ENCODE data around the gene ZSWIM5.
"Not testable (repeated sequence)": the region's sequence is repeated elsewhere in the genome, so short reads cannot be mapped to it uniquely, and the experiment has no call there.

Gene ZSWIM5

DNA sequence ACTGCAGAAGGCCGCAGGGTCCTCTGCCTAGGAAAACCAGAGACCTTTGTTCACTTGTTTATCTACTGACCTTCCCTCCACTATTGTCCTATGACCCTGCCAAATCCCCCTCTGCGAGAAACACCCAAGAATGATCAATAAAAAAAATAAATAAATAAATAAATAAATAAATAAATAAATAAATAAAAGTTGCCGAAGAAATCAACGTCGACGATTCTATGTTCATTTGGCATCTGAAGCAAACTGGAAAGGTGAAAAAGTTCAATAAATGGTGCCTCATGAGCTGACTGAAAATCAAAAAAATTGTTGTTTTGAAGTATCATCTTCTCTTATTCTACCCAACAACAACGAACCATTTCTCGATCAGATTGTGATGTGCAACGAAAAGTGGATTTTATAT, 17.3 kb upstream of the ZSWIM5 start:
- not testable (repeated sequence) for H3K27ac ChIP-seq (ENCODE audit: low read depth, low read length); H3K14ac ChIP-seq (ENCODE audit: low read length); H2AFZ ChIP-seq (ENCODE audit: insufficient read depth, low read length, poor library complexity); H2BK12ac ChIP-seq (ENCODE audit: low read length); H3K79me2 ChIP-seq (ENCODE audit: control insufficient read depth, insufficient read depth, low read length, poor library complexity); H2BK5ac ChIP-seq (ENCODE audit: low read depth, low read length, poor library complexity); DNase-seq; H3K4me1 ChIP-seq (ENCODE audit: control insufficient read depth in 1 of 2, insufficient read depth in 2 of 2, low read length in 2 of 2); H4K91ac ChIP-seq (ENCODE audit: low read depth, low read length); H3K27me3 ChIP-seq (ENCODE audit: insufficient read depth, low read length); H3K4me3 ChIP-seq (ENCODE audit: low read depth, low read length); H3K18ac ChIP-seq (ENCODE audit: low read length); H3K9me3 ChIP-seq (ENCODE audit: insufficient read depth, low read depth, low read length); H3K79me1 ChIP-seq (ENCODE audit: low read length); H3K36me3 ChIP-seq (ENCODE audit: control insufficient read depth in 1 of 2, insufficient read depth in 2 of 2, low read length in 2 of 2); H2BK120ac ChIP-seq (ENCODE audit: insufficient read depth, low read length, poor library complexity); H3K4me2 ChIP-seq (ENCODE audit: low read length); H4K12ac ChIP-seq (ENCODE audit: low read depth, low read length); H4K8ac ChIP-seq (ENCODE audit: low read depth, low read length); H3K4ac ChIP-seq (ENCODE audit: low read depth, low read length); H3K23ac ChIP-seq (ENCODE audit: low read length); H2AK5ac ChIP-seq (ENCODE audit: low read length); H3K9ac ChIP-seq (ENCODE audit: low read length)
- WGBS (ENCODE audit: extremely low coverage, insufficient coverage, insufficient read length): no CpG with 5 or more reads among the region's 9 CpGs

DNA sequence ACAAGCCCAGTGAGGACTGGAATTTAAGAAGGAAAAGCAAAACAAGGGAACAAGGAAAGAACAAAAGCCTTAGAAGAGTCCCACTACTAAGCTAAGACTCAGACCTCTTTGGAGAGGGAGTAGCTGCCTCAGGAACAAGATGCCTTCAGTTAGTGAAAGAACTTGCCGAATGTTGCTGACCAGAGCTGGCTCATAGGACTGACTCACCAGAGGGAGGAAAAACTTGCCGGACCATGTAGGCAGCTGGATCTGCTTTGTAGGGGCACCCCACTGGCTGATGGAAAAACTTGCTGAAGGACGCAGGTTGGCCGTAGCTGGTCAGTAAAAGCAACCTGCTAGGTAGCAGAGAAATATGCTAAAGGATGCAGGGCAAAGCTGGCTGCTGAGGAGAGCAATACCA, 15.3 kb upstream of the ZSWIM5 start:
- H3K4me2 ChIP-seq (ENCODE audit: low read length): no peak overlapping the region
- no peak overlapping the region for H2BK5ac ChIP-seq (ENCODE audit: low read depth, low read length, poor library complexity)
- H3K14ac ChIP-seq (ENCODE audit: low read length): no peak overlapping the region
- H3K4ac ChIP-seq (ENCODE audit: low read depth, low read length): no peak overlapping the region
- H3K23ac ChIP-seq (ENCODE audit: low read length): no peak overlapping the region
- no peak overlapping the region for H4K12ac ChIP-seq (ENCODE audit: low read depth, low read length)
- H3K4me1 ChIP-seq (ENCODE audit: control insufficient read depth in 1 of 2, insufficient read depth in 2 of 2, low read length in 2 of 2): no peaks in the 10 kb centered on the region
- no peak overlapping the region for H4K8ac ChIP-seq (ENCODE audit: low read depth, low read length)
- WGBS (ENCODE audit: extremely low coverage, insufficient coverage, insufficient read length): no CpG with 5 or more reads among the region's 4 CpGs
- no peak overlapping the region for H3K4me3 ChIP-seq (ENCODE audit: low read depth, low read length)
- no peak overlapping the region for H2AFZ ChIP-seq (ENCODE audit: insufficient read depth, low read length, poor library complexity)
- no peak overlapping the region for H2BK120ac ChIP-seq (ENCODE audit: insufficient read depth, low read length, poor library complexity)
- H2BK12ac ChIP-seq (ENCODE audit: low read length): no peak overlapping the region
- no peak overlapping the region for H3K18ac ChIP-seq (ENCODE audit: low read length)
- no peak overlapping the region for H4K91ac ChIP-seq (ENCODE audit: low read depth, low read length)
- H3K79me1 ChIP-seq (ENCODE audit: low read length): no peaks in the 10 kb centered on the region
- DNase-seq: peak in 1 of 2 donors; percentile 5
- no peaks in the 10 kb centered on the region for H3K27me3 ChIP-seq (ENCODE audit: insufficient read depth, low read length)
- H3K9ac ChIP-seq (ENCODE audit: low read length): no peak overlapping the region
- H3K9me3 ChIP-seq (ENCODE audit: insufficient read depth, low read depth, low read length): no peaks in the 10 kb centered on the region
- no peaks in the 10 kb centered on the region for H3K79me2 ChIP-seq (ENCODE audit: control insufficient read depth, insufficient read depth, low read length, poor library complexity)
- H2AK5ac ChIP-seq (ENCODE audit: low read length): no peak overlapping the region
- H3K27ac ChIP-seq (ENCODE audit: low read depth, low read length): no peak overlapping the region
- no peaks in the 10 kb centered on the region for H3K36me3 ChIP-seq (ENCODE audit: control insufficient read depth in 1 of 2, insufficient read depth in 2 of 2, low read length in 2 of 2)

DNA sequence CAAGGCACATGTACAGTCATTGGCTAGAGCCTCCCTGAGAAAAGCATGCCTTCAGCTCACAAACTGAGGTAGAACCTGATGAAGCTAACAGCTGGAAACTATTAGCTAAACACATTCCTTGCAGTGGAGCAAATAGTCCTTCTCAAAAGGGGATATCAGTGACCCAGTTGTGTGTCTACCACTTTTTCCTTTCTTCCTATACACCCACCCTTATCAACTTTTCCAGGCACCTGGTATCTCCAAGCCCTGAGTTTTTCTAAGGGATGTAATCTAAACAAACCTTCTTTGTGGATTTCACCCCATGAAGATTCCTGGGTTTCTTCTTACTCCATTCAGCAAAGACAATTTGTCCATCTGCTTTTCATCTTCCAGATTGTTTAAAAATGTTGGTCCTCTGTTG, 10.5 kb upstream of the ZSWIM5 start:
- Histone ChIP-seq H3K23ac (ENCODE audit: low read length) (no peak overlapping the region), H3K4me1 (ENCODE audit: control insufficient read depth in 1 of 2, insufficient read depth in 2 of 2, low read length in 2 of 2) (no peaks in the 10 kb centered on the region), H2BK120ac (ENCODE audit: insufficient read depth, low read length, poor library complexity) (no peak overlapping the region), H3K14ac (ENCODE audit: low read length) (no peak overlapping the region), H3K9ac (ENCODE audit: low read length) (no peak overlapping the region), H2AFZ (ENCODE audit: insufficient read depth, low read length, poor library complexity) (no peak overlapping the region), H2AK5ac (ENCODE audit: low read length) (no peak overlapping the region), H2BK12ac (ENCODE audit: low read length) (no peak overlapping the region), H2BK5ac (ENCODE audit: low read depth, low read length, poor library complexity) (no peak overlapping the region), H3K4me3 (ENCODE audit: low read depth, low read length) (no peak overlapping the region), H4K8ac (ENCODE audit: low read depth, low read length) (no peak overlapping the region), H3K27me3 (ENCODE audit: insufficient read depth, low read length) (no peaks in the 10 kb centered on the region), H3K79me2 (ENCODE audit: control insufficient read depth, insufficient read depth, low read length, poor library complexity) (no peaks in the 10 kb centered on the region), H3K27ac (ENCODE audit: low read depth, low read length) (no peak overlapping the region), H3K9me3 (ENCODE audit: insufficient read depth, low read depth, low read length) (no peaks in the 10 kb centered on the region), H3K79me1 (ENCODE audit: low read length) (no peaks in the 10 kb centered on the region), H4K12ac (ENCODE audit: low read depth, low read length) (no peak overlapping the region), H3K4me2 (ENCODE audit: low read length) (no peak overlapping the region), H3K4ac (ENCODE audit: low read depth, low read length) (no peak overlapping the region), H3K18ac (ENCODE audit: low read length) (no peak overlapping the region), H4K91ac (ENCODE audit: low read depth, low read length) (no peak overlapping the region), H3K36me3 (ENCODE audit: control insufficient read depth in 1 of 2, insufficient read depth in 2 of 2, low read length in 2 of 2) (no peaks in the 10 kb centered on the region)
- DNase-seq: no peak

DNA sequence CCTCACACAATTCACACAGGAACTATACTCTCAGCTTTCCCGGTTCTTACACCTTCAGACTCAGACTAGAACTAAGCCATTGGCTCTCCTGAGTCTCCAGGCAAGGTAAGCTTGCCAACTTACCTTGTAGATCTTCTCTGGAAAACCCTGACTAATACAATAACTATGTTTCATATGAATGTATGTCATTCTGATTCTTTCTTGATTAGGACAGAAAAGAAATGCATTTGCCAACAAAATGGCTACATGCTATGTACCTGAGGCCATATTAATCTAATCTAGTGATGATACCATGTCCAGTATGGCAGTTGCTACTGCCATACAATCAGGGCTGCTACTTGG, 9.8 kb upstream of the ZSWIM5 start:
- Histone ChIP-seq H2BK120ac (ENCODE audit: insufficient read depth, low read length, poor library complexity) (no peak overlapping the region), H3K4me2 (ENCODE audit: low read length) (no peak overlapping the region), H3K14ac (ENCODE audit: low read length) (no peak overlapping the region), H3K4me1 (ENCODE audit: control insufficient read depth in 1 of 2, insufficient read depth in 2 of 2, low read length in 2 of 2) (no peaks in the 10 kb centered on the region), H3K79me2 (ENCODE audit: control insufficient read depth, insufficient read depth, low read length, poor library complexity) (no peaks in the 10 kb centered on the region), H2BK5ac (ENCODE audit: low read depth, low read length, poor library complexity) (no peak overlapping the region), H3K4me3 (ENCODE audit: low read depth, low read length) (no peak overlapping the region), H3K36me3 (ENCODE audit: control insufficient read depth in 1 of 2, insufficient read depth in 2 of 2, low read length in 2 of 2) (no peaks in the 10 kb centered on the region), H4K12ac (ENCODE audit: low read depth, low read length) (no peak overlapping the region), H3K9ac (ENCODE audit: low read length) (no peak overlapping the region), H2AFZ (ENCODE audit: insufficient read depth, low read length, poor library complexity) (no peak overlapping the region), H3K79me1 (ENCODE audit: low read length) (no peaks in the 10 kb centered on the region), H2BK12ac (ENCODE audit: low read length) (no peak overlapping the region), H3K23ac (ENCODE audit: low read length) (no peak overlapping the region), H2AK5ac (ENCODE audit: low read length) (no peak overlapping the region), H3K9me3 (ENCODE audit: insufficient read depth, low read depth, low read length) (no peaks in the 10 kb centered on the region), H3K4ac (ENCODE audit: low read depth, low read length) (no peak overlapping the region), H3K27me3 (ENCODE audit: insufficient read depth, low read length) (no peaks in the 10 kb centered on the region), H3K18ac (ENCODE audit: low read length) (no peak overlapping the region), H3K27ac (ENCODE audit: low read depth, low read length) (no peak overlapping the region), H4K8ac (ENCODE audit: low read depth, low read length) (no peak overlapping the region), H4K91ac (ENCODE audit: low read depth, low read length) (no peak overlapping the region)
- no CpG with 5 or more reads among the region's 1 CpG for WGBS (ENCODE audit: extremely low coverage, insufficient coverage, insufficient read length)
- peak; percentile 33 to 79 for DNase-seq

Measured in trophoblast cell (in vitro differentiated cells and primary cell).